H9 (cell line): ENCODE measurements around the gene GAREM1. TPM values are rescaled to one million over a fixed set of nuclear protein-coding genes. Genes with fewer than 3 reads are reported as not detected.
A peak's percentile ranks its signal among the peaks of the same experiment; 100 is the strongest.

Experiments used
- DNase-seq: peaks from one replicate; pipeline ENCODE4 v3.0.0-alpha.2; 2017
- H2AFZ ChIP-seq: one replicate; pipeline ENCODE4 v1.6.1; 2013; ENCODE audit warnings: mild to moderate bottlenecking, low read length, control low read depth, moderate library complexity
- H2AK5ac ChIP-seq: 2 replicates; pipeline ENCODE4 v1.6.1; 2013; ENCODE audit warnings: low read length, control low read depth, mixed read lengths; ENCODE audit not compliant: insufficient read length
- H2BK120ac ChIP-seq: one replicate; pipeline ENCODE4 v1.6.1; 2013; ENCODE audit warnings: low read depth, mild to moderate bottlenecking, low read length, control low read depth, inconsistent platforms; ENCODE audit not compliant: poor library complexity, severe bottlenecking
- H2BK12ac ChIP-seq: 2 replicates; pipeline ENCODE4 v1.6.1; 2013; ENCODE audit warnings: low read length, control low read depth, mixed read lengths, low read depth; ENCODE audit not compliant: insufficient read length
- H2BK15ac ChIP-seq: 2 replicates; pipeline ENCODE4 v1.6.1; 2013; ENCODE audit warnings: low read depth, low read length, control low read depth
- H2BK20ac ChIP-seq: one replicate; pipeline ENCODE4 v1.6.1; 2013; ENCODE audit warnings: low read depth, mild to moderate bottlenecking, low read length, control low read depth, inconsistent platforms; ENCODE audit not compliant: poor library complexity, severe bottlenecking
- H2BK5ac ChIP-seq: 2 replicates; pipeline ENCODE4 v1.6.1; 2013; ENCODE audit warnings: low read length, control low read depth, mixed read lengths; ENCODE audit not compliant: insufficient read length
- H3K14ac ChIP-seq: 2 replicates; pipeline ENCODE4 v1.6.1; 2013; ENCODE audit warnings: low read length, control low read depth; ENCODE audit not compliant: insufficient read depth
- H3K18ac ChIP-seq: 2 replicates; pipeline ENCODE4 v1.6.1; 2013; ENCODE audit warnings: low read depth, mild to moderate bottlenecking, mixed read lengths, low read length, control low read depth; ENCODE audit not compliant: insufficient read length
- H3K23ac ChIP-seq: 2 replicates; pipeline ENCODE4 v1.6.1; 2013; ENCODE audit warnings: low read length, control low read depth, mixed read lengths, low read depth; ENCODE audit not compliant: insufficient read length
- H3K23me2 ChIP-seq: 2 replicates; pipeline ENCODE4 v1.6.1; 2013; ENCODE audit warnings: low read depth, mild to moderate bottlenecking, mixed read lengths, low read length, control low read depth; ENCODE audit not compliant: insufficient read length, poor library complexity, severe bottlenecking
- H3K27ac ChIP-seq: 2 replicates; pipeline ENCODE4 v1.5.1; 2013; ENCODE audit warnings: low read length, control low read depth, mixed read lengths, low read depth; ENCODE audit not compliant: insufficient read length
- H3K27me3 ChIP-seq: 2 replicates; pipeline ENCODE4 v1.6.1; 2013; ENCODE audit warnings: low read length, control low read depth, inconsistent platforms; ENCODE audit not compliant: insufficient read depth
- H3K4ac ChIP-seq: 2 replicates; pipeline ENCODE4 v1.6.1; 2013; ENCODE audit warnings: low read depth, mild to moderate bottlenecking, control low read depth, inconsistent platforms, low read length, moderate library complexity
- H3K4me1 ChIP-seq: 2 replicates; pipeline ENCODE4 v1.6.1; 2013; ENCODE audit warnings: low read length, control low read depth, inconsistent platforms; ENCODE audit not compliant: insufficient read depth
- H3K4me2 ChIP-seq: 2 replicates; pipeline ENCODE4 v1.6.1; 2013; ENCODE audit warnings: low read length, control low read depth, mixed read lengths; ENCODE audit not compliant: insufficient read length, insufficient read depth
- H3K56ac ChIP-seq: 2 replicates; pipeline ENCODE4 v1.6.1; 2013; ENCODE audit warnings: low read depth, mild to moderate bottlenecking, mixed read lengths, low read length, control low read depth; ENCODE audit not compliant: insufficient read length
- H3K79me1 ChIP-seq: 2 replicates; pipeline ENCODE4 v1.6.1; 2013; ENCODE audit warnings: low read depth, mild to moderate bottlenecking, moderate library complexity, low read length, control low read depth, inconsistent platforms; ENCODE audit not compliant: insufficient read depth, poor library complexity, severe bottlenecking
- H3K79me2 ChIP-seq: 2 replicates; pipeline ENCODE4 v1.6.1; 2013; ENCODE audit warnings: low read length, control low read depth, inconsistent platforms; ENCODE audit not compliant: insufficient read depth
- H3K9ac ChIP-seq: 2 replicates; pipeline ENCODE4 v1.6.1; 2013; ENCODE audit warnings: low read length, control low read depth, mixed read lengths; ENCODE audit not compliant: insufficient read length; ENCODE audit errors: extremely low read depth
- H3K9me3 ChIP-seq: one replicate; pipeline ENCODE4 v1.6.1; 2013; ENCODE audit warnings: low read depth, low read length, inconsistent platforms; ENCODE audit not compliant: control insufficient read depth
- H3T11ph ChIP-seq: one replicate; pipeline ENCODE4 v1.6.1; 2013; ENCODE audit warnings: mild to moderate bottlenecking, low read length, control low read depth, inconsistent platforms
- H4K20me1 ChIP-seq: one replicate; pipeline ENCODE4 v1.6.1; 2013; ENCODE audit not compliant: control insufficient read depth, insufficient read length, insufficient read depth
- H4K5ac ChIP-seq: 2 replicates; pipeline ENCODE4 v1.6.1; 2013; ENCODE audit warnings: low read depth, mild to moderate bottlenecking, mixed read lengths, low read length, control low read depth; ENCODE audit not compliant: insufficient read length
- H4K8ac ChIP-seq: replicated peaks from 2 replicates; pipeline ENCODE4 v1.6.1; 2013; ENCODE audit warnings: low read length, control low read depth, mixed read lengths, low read depth; ENCODE audit not compliant: insufficient read length
- H4K91ac ChIP-seq: 2 replicates; pipeline ENCODE4 v1.6.1; 2013; ENCODE audit warnings: low read depth, mild to moderate bottlenecking, moderate library complexity, mixed read lengths, low read length, control low read depth; ENCODE audit not compliant: insufficient read length
- H3K27ac Mint-ChIP-seq, 3 experiments: 2 replicates in 2 of 3; 3 replicates in 1 of 3; pipeline ENCODE4 v1.8.0; 2020 to 2021; ENCODE audit warnings: mixed read lengths in 3 of 3, mild to moderate bottlenecking in 1 of 3, moderate library complexity in 1 of 3
- H3K27me3 Mint-ChIP-seq: 2 replicates; pipeline ENCODE4 v1.8.0; 2021; ENCODE audit warnings: low read depth, mild to moderate bottlenecking, moderate library complexity, mixed read lengths
- H3K36me3 Mint-ChIP-seq, 3 experiments: 2 replicates in 2 of 3; 3 replicates in 1 of 3; pipeline ENCODE4 v1.8.0; 2020 to 2021; ENCODE audit warnings: low read depth in 3 of 3, mixed read lengths in 3 of 3; ENCODE audit not compliant: insufficient read depth in 1 of 3
- H3K4me1 Mint-ChIP-seq, 2 experiments: 2 replicates each; pipeline ENCODE4 v1.8.0; 2020; ENCODE audit warnings: mixed read lengths in 2 of 2
- H3K4me3 Mint-ChIP-seq, 2 experiments: 2 replicates in 1 of 2; 3 replicates in 1 of 2; pipeline ENCODE4 v1.8.0; 2020 to 2021; ENCODE audit warnings: mild to moderate bottlenecking in 2 of 2, mixed read lengths in 2 of 2, moderate library complexity in 1 of 2
- H3K9me3 Mint-ChIP-seq, 2 experiments: 2 replicates in 1 of 2; 3 replicates in 1 of 2; pipeline ENCODE4 v1.8.0; 2020; ENCODE audit warnings: mild to moderate bottlenecking in 2 of 2, mixed read lengths in 2 of 2, moderate library complexity in 1 of 2
- WGBS: extraction: QIAGEN DNeasy Blood & Tissue Kit; methylation state at CpG from one replicate; pipeline ENCODE4 v1.1.7; 2013; ENCODE audit warnings: missing lambda C conversion rate, low lambda C conversion rate, mixed read lengths; ENCODE audit not compliant: insufficient read length; ENCODE audit errors: extremely low coverage; 5-methylcytosine and 5-hydroxymethylcytosine counted together
- total RNA-seq: library from RNA; stranded (reverse); gene quantifications from 2 replicates; pipeline ENCODE4 v1.2.1, GENCODE V29; 2021
- TF ChIP-seq, protein P1 (sequence below): fragments of 200-600 bp; sonication (generic); conservative IDR thresholded peaks from 3 replicates; pipeline ENCODE4 v1.8.0; 2021; ENCODE audit warnings: antibody characterized with exemption, mild to moderate bottlenecking

Gene GAREM1
- total RNA-seq, 1 experiment from 2014 or later: 4.4 TPM

DNA sequence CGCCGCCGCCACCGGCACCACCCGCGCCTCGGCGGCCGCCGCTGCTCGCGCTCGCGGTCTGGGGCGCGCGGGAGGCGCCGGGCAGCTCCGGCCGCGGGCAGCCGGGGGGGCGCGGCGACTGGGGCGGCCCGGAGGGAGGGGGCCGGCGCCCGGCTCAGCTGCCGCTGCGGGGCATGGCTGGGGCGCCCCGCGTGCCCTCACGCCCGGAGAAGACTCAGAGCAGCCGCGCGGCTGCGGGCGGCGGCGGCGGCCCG lies 295 bp downstream of the GAREM1 start:
- peaks cover 31 to 33% of the 10 kb centered on the region in 2 experiments for H3K4me1 Mint-ChIP-seq
- no peak overlapping the region for H3K9ac ChIP-seq
- H3K4me3 Mint-ChIP-seq: peak overlapping the region; percentile 85 to 90; a peak in 4 of 5 replicates

More for the DNA sequence above, 295 bp downstream of the GAREM1 start:
- Histone ChIP-seq H3K27me3 (peaks cover 3% of the 10 kb centered on the region; the same call in 1 of the 2 replicates), H3K4ac (no peak overlapping the region), H4K8ac (no peak overlapping the region), H3K23me2 (peaks cover 8% of the 10 kb centered on the region), H2AFZ (no peak overlapping the region), H3K79me1 (no peaks in the 10 kb centered on the region), H2BK120ac (no peak overlapping the region), H3K56ac (no peak overlapping the region), H3K4me1 (peaks cover 7% of the 10 kb centered on the region; the same call in 1 of the 2 replicates), H3K23ac (no peak overlapping the region), H3K79me2 (0 out of 2 replicates have a peak, but pooled peaks cover 3% of the 10 kb centered on the region), H3K4me2 (peak overlapping the region; percentile 69), H3K9me3 (no peaks in the 10 kb centered on the region), H3K14ac (peak overlapping the region; percentile 5; the same call in 1 of the 2 replicates), H2AK5ac (no peak overlapping the region), H2BK12ac (no peak overlapping the region), H3K18ac (no peak overlapping the region), H2BK20ac (no peak overlapping the region), H3T11ph (no peak overlapping the region), H2BK5ac (no peak overlapping the region), H2BK15ac (no peak overlapping the region), H4K20me1 (no peaks in the 10 kb centered on the region), H4K5ac (no peak overlapping the region), H4K91ac (no peak overlapping the region), H3K27ac (no peak overlapping the region)
- Mint-ChIP-seq H3K36me3 (peaks cover 0 to 3% (median 0%) of the 10 kb centered on the region in 3 experiments; a peak in 1 of 7 replicates), H3K9me3 (no peaks in the 10 kb centered on the region; a peak in 1 of 5 replicates), H3K27me3 (peaks cover 48% of the 10 kb centered on the region), H3K27ac (no peak overlapping the region)
- WGBS: no CpG with 5 or more reads among the region's 47 CpGs
- TF ChIP-seq, protein P1, sequence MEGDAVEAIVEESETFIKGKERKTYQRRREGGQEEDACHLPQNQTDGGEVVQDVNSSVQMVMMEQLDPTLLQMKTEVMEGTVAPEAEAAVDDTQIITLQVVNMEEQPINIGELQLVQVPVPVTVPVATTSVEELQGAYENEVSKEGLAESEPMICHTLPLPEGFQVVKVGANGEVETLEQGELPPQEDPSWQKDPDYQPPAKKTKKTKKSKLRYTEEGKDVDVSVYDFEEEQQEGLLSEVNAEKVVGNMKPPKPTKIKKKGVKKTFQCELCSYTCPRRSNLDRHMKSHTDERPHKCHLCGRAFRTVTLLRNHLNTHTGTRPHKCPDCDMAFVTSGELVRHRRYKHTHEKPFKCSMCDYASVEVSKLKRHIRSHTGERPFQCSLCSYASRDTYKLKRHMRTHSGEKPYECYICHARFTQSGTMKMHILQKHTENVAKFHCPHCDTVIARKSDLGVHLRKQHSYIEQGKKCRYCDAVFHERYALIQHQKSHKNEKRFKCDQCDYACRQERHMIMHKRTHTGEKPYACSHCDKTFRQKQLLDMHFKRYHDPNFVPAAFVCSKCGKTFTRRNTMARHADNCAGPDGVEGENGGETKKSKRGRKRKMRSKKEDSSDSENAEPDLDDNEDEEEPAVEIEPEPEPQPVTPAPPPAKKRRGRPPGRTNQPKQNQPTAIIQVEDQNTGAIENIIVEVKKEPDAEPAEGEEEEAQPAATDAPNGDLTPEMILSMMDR: no peak
- DNase-seq: no peak
